Frontal cortex (tissue), 4 donors: Measurements from ENCODE around the gene SYNE4. TPM values are rescaled to one million over a fixed set of nuclear protein-coding genes. Genes with fewer than 3 reads are reported as not detected.
"Not testable (repeated sequence)": the region's sequence is repeated elsewhere in the genome, so short reads cannot be mapped to it uniquely, and the experiment has no call there.

ENCODE experiments used
- DNase-seq, 2 donors: peaks; one replicate each; pipeline ENCODE4 v3.0.0; 2012; ENCODE audit warnings: low spot score in 2 of 2
- FAIRE-seq: peaks from 2 replicates; lab custom pipeline; 2012; peaks lifted over from hg19 to GRCh38; lab: Jason Lieb, UNC
- total RNA-seq: library from RNA; depleted of rRNA; stranded (reverse); fragments of >200 nt; gene quantifications from one replicate; pipeline ENCODE4 v1.2.3, GENCODE V29; 2014
- donor health status: control.
- donor health status: control.
- donor health status: control.

The SYNE4 gene
- total RNA-seq: not detected

- FAIRE-seq (no peak), DNase-seq (no peak)
Observed at GRCh38 chr19:36008336-36008978, at the start of gene SYNE4. Gene SYNE4, minus strand, starts transcription at chr19:36008813. Its CDS starts 132 bp downstream, at chr19:36008681.

GRCh38 chr19:36054733-36055686 is 46.4 kb upstream of the SYNE4 start, which contains the start of gene WDR62:
Gene WDR62, plus strand, starts transcription at chr19:36054897. Its CDS starts 75 bp downstream, at chr19:36054972.
- DNase-seq: peak; percentile 95 to 98
- FAIRE-seq: no peak

- peak; percentile 95 to 98 for DNase-seq
- FAIRE-seq: no peak
Observed at GRCh38 chr19:36054119-36054732, 45.6 kb upstream of the SYNE4 start, which contains the start of gene THAP8. Gene THAP8, minus strand, starts transcription at chr19:36054285. Its CDS starts 68 bp downstream, at chr19:36054217.

GRCh38 chr19:36051637-36052036 is 43.0 kb upstream of the SYNE4 start:
- DNase-seq (no peak), FAIRE-seq (no peak)

GRCh38 chr19:36051236-36051635 is 42.6 kb upstream of the SYNE4 start:
- FAIRE-seq (no peak), DNase-seq (no peak)

GRCh38 chr19:36049080-36049698 is 40.6 kb upstream of the SYNE4 start:
- DNase-seq (no peak), FAIRE-seq (no peak)

- FAIRE-seq: no peak
- no peak for DNase-seq
Observed at GRCh38 chr19:36047835-36048234, 39.2 kb upstream of the SYNE4 start.

- FAIRE-seq: no peak
- DNase-seq: no peak
Observed at GRCh38 chr19:36046443-36047050, 37.9 kb upstream of the SYNE4 start.

GRCh38 chr19:36043952-36044351 is 35.3 kb upstream of the SYNE4 start:
- FAIRE-seq (no peak), DNase-seq (no peak)

GRCh38 chr19:36041831-36042230 is 33.2 kb upstream of the SYNE4 start:
- no peak for FAIRE-seq
- no peak for DNase-seq

- not testable (repeated sequence) for FAIRE-seq, DNase-seq
Observed at GRCh38 chr19:36041092-36041491, 32.5 kb upstream of the SYNE4 start.

GRCh38 chr19:36040495-36040894 is 31.9 kb upstream of the SYNE4 start:
- DNase-seq (no peak), FAIRE-seq (no peak)

GRCh38 chr19:36032251-36033104 is 23.9 kb upstream of the SYNE4 start, which contains the start of gene CLIP3:
Gene CLIP3, minus strand, starts transcription at chr19:36032873. Its CDS starts 516 bp downstream, at chr19:36032357.
- DNase-seq: peak; percentile 94 to 96
- FAIRE-seq: no peak

GRCh38 chr19:36031308-36031707 is 22.7 kb upstream of the SYNE4 start:
- FAIRE-seq: no peak
- no peak for DNase-seq

- no peak for FAIRE-seq
Observed at GRCh38 chr19:36030264-36031148, 21.9 kb upstream of the SYNE4 start.

GRCh38 chr19:36028313-36029041 is 19.9 kb upstream of the SYNE4 start:
- no peak for FAIRE-seq
- DNase-seq: peak in 1 of 2 donors; percentile 64

More at GRCh38 chr19:36030264-36031148, 21.9 kb upstream of the SYNE4 start:
- no peak for DNase-seq

GRCh38 chr19:36027696-36028095 is 19.1 kb upstream of the SYNE4 start:
- FAIRE-seq (no peak), DNase-seq (no peak)
